H1 (cell line): ENCODE measurements around the gene HMGCS2. TPM values are rescaled to one million over a fixed set of nuclear protein-coding genes. Genes with fewer than 3 reads are reported as not detected.

Experiments
- RFX5 ChIP-seq: IDR thresholded peaks from 2 replicates; pipeline ENCODE4 v1.6.1; 2011; ENCODE audit warnings: low read depth, low read length, improper control_type of control experiment, borderline replicate concordance
- polyA plus RNA-seq, 7 experiments: library from polyadenylated mRNA; depleted of rRNA in 3 of 7; stranded (reverse) in 5 of 7; unstranded in 2 of 7; fragments of >200 nt in 5 of 7; fragments of 200-250 nt in 2 of 7; gene quantifications; 1 replicate in 5 of 7; 2 replicates in 1 of 7; 4 replicates in 1 of 7; pipeline versions ENCODE4 v1.2.1 to v1.2.3, GENCODE V29; 2011 to 2013; ENCODE audit warnings: missing spikeins in 2 of 7, mixed read lengths in 2 of 7
- total RNA-seq: library from RNA; stranded (reverse); fragmentation: NEBNext Ultra II Directional; extraction: Animal tissue kit (Norgen Biotek cat#: 25700); gene quantifications from 2 replicates; pipeline ENCODE4 v1.2.1, GENCODE V29; 2021
- TF ChIP-seq, protein P1 (sequence below): IDR thresholded peaks from 2 replicates; pipeline ENCODE4 v1.6.1; 2012; ENCODE audit warnings: inconsistent platforms

HMGCS2 gene
- total and polyA plus RNA-seq, 2 of the 8 experiments (the other 6 are each of a cell fraction or from before 2014, with no cell fraction given) = not detected

GRCh38 chr1:119720866-119721440 lies 47.8 kb downstream of the HMGCS2 start (continued):
- TF ChIP-seq, protein P1, sequence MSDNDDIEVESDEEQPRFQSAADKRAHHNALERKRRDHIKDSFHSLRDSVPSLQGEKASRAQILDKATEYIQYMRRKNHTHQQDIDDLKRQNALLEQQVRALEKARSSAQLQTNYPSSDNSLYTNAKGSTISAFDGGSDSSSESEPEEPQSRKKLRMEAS = no peak
- TF ChIP-seq RFX5 = no peak
